ENCODE results near the gene AAR2.

Gene AAR2

DNA sequence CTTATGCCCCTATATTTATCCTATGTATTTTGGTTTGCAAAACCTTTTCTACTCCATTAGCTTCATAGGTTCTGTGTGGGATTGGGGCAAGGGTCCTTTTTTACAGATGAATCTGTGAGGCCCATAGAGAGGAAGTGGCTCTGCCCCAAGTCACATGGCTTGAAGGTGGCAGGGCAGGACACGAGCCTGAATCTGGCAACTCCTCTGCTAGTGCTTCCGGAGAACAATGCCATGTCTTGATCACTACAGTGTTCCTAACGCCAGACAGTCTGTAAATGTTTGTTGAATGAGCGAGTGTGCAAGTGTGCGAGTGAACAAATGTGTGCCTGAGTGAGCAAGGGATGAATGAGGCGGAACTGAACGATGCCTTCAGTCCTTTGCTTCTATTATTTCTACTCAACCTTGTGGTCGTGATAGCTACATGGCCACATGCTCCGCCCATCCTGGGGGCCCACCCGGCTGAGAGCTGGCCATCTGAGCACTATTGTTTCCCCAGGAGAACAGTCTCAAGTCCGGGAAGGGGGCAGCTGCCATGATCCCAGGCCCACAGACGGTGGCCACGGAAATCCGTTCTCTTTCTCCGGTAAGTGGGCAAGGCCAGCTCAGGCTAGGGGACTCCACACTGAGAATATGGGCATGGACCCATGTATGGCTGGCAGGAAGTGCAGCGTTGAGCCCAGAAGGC, 17.8 kb upstream of the AAR2 start:
- TF ChIP-seq CTCF (IDR thresholded peaks at IDR 0.05): no peak
- no peak for TF ChIP-seq ZFX (IDR thresholded peaks at IDR 0.05; ENCODE audit: borderline replicate concordance)
- no peak overlapping the region for H3K27ac ChIP-seq

- no peak overlapping the region for H3K27ac ChIP-seq
- TF ChIP-seq ZFX (IDR thresholded peaks at IDR 0.05; ENCODE audit: borderline replicate concordance): no peak
- no peak for TF ChIP-seq CTCF (IDR thresholded peaks at IDR 0.05)
Observed at GRCh38 chr20:36219671-36220220, 16.5 kb upstream of the AAR2 start.

DNA sequence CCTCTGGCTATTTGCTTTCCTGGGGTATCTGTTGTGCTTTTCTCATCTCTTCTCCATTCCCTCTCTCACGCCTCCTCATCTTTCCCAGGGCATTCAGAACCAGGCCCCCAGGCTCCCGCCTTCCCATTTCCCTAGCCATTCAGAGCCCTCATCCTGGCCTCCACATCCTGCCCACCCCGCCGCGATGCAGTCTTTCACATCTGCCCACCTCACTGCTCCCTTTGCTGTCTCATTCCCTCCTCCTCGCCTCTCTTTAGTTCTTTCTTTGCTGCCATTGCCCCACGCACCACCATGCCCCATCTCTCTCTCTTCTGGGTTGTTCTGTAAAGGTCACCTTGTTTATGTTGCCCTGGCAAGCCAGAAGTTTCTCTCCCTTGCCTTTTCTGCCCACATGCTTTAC, 10.6 kb upstream of the AAR2 start:
- no peak overlapping the region for H3K27ac ChIP-seq
- TF ChIP-seq CTCF (IDR thresholded peaks at IDR 0.05): no peak
- TF ChIP-seq ZFX (IDR thresholded peaks at IDR 0.05; ENCODE audit: borderline replicate concordance): no peak

DNA sequence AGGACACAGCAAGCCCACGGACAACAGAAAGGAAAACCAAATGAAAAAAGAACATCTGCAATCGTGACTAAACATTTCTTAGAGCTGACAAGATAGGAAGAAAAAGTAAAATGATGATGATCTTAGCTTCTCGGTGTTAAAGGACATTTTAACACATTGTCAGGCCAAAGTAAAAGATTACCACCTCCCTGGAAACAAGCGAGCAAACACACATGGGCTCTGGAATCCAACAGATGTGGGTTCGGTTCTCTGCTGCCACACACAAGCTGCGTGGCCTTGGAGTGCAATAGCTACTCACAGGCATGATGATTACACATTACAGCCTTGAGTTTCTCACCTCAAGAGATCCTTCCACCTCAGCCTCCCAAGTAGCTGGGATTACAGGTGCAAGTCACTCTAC, 7.5 kb upstream of the AAR2 start:
- no peak overlapping the region for H3K27ac ChIP-seq
- TF ChIP-seq CTCF (IDR thresholded peaks at IDR 0.05) (no peak), ZFX (IDR thresholded peaks at IDR 0.05; ENCODE audit: borderline replicate concordance) (no peak)

GRCh38 chr20:36230019-36230418, 6.3 kb upstream of the AAR2 start:
- TF ChIP-seq ZFX (IDR thresholded peaks at IDR 0.05; ENCODE audit: borderline replicate concordance) (no peak), CTCF (IDR thresholded peaks at IDR 0.05) (no peak)

DNA sequence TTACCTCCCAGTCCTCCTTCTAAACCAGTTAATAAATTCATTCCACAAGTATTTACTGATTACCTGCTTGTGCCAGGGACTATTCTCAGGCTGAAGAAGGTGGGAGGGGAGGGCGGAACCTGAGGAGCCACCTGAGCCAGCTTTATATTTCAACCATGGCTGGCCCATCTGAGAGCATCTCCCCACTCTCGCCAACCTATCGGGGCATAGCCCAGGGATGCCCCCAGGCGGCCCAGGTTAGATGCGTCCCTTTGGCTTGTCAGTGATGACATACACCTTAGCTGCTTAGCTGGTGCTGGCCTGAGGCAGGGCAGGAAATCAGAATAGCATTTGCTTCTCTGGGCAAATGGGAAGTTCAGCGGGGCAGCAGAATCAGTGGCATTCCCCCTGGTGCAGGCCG, 4.9 kb upstream of the AAR2 start:
- TF ChIP-seq ZFX (IDR thresholded peaks at IDR 0.05; ENCODE audit: borderline replicate concordance) (no peak), CTCF (IDR thresholded peaks at IDR 0.05) (no peak)

More at GRCh38 chr20:36230019-36230418, 6.3 kb upstream of the AAR2 start:
- H3K27ac ChIP-seq: no peak overlapping the region

DNA sequence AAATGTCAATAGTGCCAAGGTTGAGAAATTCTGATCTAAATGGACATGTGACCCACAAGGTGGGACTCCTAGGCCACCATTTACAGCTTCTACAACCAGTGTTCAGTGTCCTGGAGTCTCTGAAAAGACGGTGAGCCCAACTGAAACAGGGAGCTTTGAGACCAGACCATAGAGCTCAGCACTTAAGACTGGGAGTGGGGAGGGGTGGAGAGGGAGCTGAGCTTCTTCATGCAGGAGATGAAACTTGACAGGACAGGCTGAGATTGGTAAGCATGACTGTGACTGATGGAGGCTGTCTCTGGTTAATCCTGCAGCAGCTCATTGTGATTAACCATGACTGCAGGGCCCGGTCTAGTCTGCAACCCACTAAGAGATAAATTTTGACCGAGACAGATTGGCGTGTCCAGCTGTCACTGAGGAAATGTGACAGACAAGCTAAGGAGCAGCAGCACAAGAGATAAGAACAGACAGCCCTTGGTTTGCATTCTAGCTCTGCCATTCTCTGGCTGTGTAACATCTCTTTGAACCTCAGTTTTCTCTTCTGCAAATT, 1.4 kb upstream of the AAR2 start:
- no peak overlapping the region for H3K27ac ChIP-seq
- TF ChIP-seq CTCF (IDR thresholded peaks at IDR 0.05) (no peak), ZFX (IDR thresholded peaks at IDR 0.05; ENCODE audit: borderline replicate concordance) (no peak)

More for the DNA sequence above, 4.9 kb upstream of the AAR2 start:
- H3K27ac ChIP-seq: no peak overlapping the region
